HEK293 (cell line): ENCODE data around the gene FBXO36.

Experiments used
- CTCF ChIA-PET: fragments of 350-600 bp; formaldehyde crosslinking; extraction: SDS; loops from one replicate; lab custom pipeline; 2021; ENCODE audit warnings: antibody characterized with exemption; lab: Yijun Ruan, JAX
- POLR2A ChIA-PET: fragments of 300-600 bp; formaldehyde crosslinking; extraction: SDS; loops from one replicate; lab custom pipeline; 2020; ENCODE audit warnings: antibody characterized with exemption, inconsistent platforms; lab: Yijun Ruan, JAX
- H3K27ac ChIP-seq: fragments of 200-500 bp; sonication (Bioruptor generic); 2 replicates; pipeline ENCODE4 v1.5.1; 2014; ENCODE audit warnings: low read depth, low read length, control low read depth, inconsistent platforms; ENCODE audit errors: extremely low read depth
- H3K36me3 ChIP-seq, 2 experiments: fragments of 200-500 bp in 1 of 2; sonication (Bioruptor generic) in 1 of 2; 1 replicate in 1 of 2; 2 replicates in 1 of 2; pipeline ENCODE4 v1.5.1; 2014 to 2017; ENCODE audit warnings: inconsistent platforms in 2 of 2, low read length in 2 of 2; ENCODE audit not compliant: control insufficient read depth in 2 of 2, insufficient read depth in 1 of 2
- H3K4me1 ChIP-seq: fragments of 200-500 bp; sonication (Bioruptor generic); 2 replicates; pipeline ENCODE4 v1.5.1; 2014; ENCODE audit warnings: mild to moderate bottlenecking, low read length, inconsistent platforms; ENCODE audit not compliant: control insufficient read depth, insufficient read depth
- H3K4me3 ChIP-seq: 2 replicates; pipeline ENCODE4 v1.5.1; 2011; ENCODE audit warnings: low read depth, mild to moderate bottlenecking, control low read depth, low read length, moderate library complexity
- H3K9me3 ChIP-seq: fragments of 200-500 bp; sonication (Bioruptor generic); 2 replicates; pipeline ENCODE4 v1.5.1; 2014; ENCODE audit warnings: low read depth, low read length, inconsistent platforms; ENCODE audit not compliant: control insufficient read depth, insufficient read depth
- ATF2 ChIP-seq: fragments of 450-650 bp; formaldehyde crosslinking; IDR thresholded peaks from 2 replicates; pipeline ENCODE4 v1.5.1; 2016; ENCODE audit warnings: missing biosample characterization, missing genetic modification characterization, low read depth
- HOXC10 ChIP-seq: sonication (generic); formaldehyde crosslinking; IDR thresholded peaks from 2 replicates; pipeline ENCODE4 v1.8.1; 2023; ENCODE audit warnings: mild to moderate bottlenecking, missing genetic modification reagents
- INSM2 ChIP-seq: fragments of 450-650 bp; formaldehyde crosslinking; IDR thresholded peaks from 2 replicates; pipeline ENCODE4 v1.5.1; 2016; ENCODE audit warnings: missing biosample characterization, missing genetic modification characterization
- OSR2 ChIP-seq: fragments of 450-650 bp; formaldehyde crosslinking; IDR thresholded peaks from 2 replicates; pipeline ENCODE4 v1.5.1; 2016; ENCODE audit warnings: missing biosample characterization, missing genetic modification characterization
- PRDM6 ChIP-seq: fragments of 450-650 bp; formaldehyde crosslinking; IDR thresholded peaks from 2 replicates; pipeline ENCODE4 v1.5.1; 2017; ENCODE audit warnings: missing biosample characterization, missing genetic modification characterization
- SP2 ChIP-seq: fragments of 450-650 bp; formaldehyde crosslinking; IDR thresholded peaks from 2 replicates; pipeline ENCODE4 v1.5.1; 2016; ENCODE audit warnings: missing biosample characterization, missing genetic modification characterization
- TRIM28 ChIP-seq: IDR thresholded peaks from 2 replicates; pipeline ENCODE4 v1.6.1; 2011; ENCODE audit warnings: low read length, control low read depth, borderline replicate concordance
- ZBTB20 ChIP-seq: fragments of 450-650 bp; formaldehyde crosslinking; IDR thresholded peaks from 2 replicates; pipeline ENCODE4 v1.5.1; 2016; ENCODE audit warnings: missing biosample characterization, missing genetic modification characterization
- ZFHX2 ChIP-seq: fragments of 450-650 bp; formaldehyde crosslinking; conservative IDR thresholded peaks from 2 replicates; pipeline ENCODE4 v1.5.1; 2016; ENCODE audit warnings: missing biosample characterization, missing genetic modification characterization
- ZNF132 ChIP-seq: fragments of 450-650 bp; formaldehyde crosslinking; IDR thresholded peaks from 2 replicates; pipeline ENCODE4 v1.5.1; 2017; ENCODE audit warnings: missing biosample characterization, missing genetic modification characterization, borderline replicate concordance
- ZNF148 ChIP-seq: fragments of 450-650 bp; formaldehyde crosslinking; IDR thresholded peaks from 2 replicates; pipeline ENCODE4 v1.5.0; 2017; ENCODE audit warnings: missing biosample characterization, missing genetic modification characterization, borderline replicate concordance
- ZNF157 ChIP-seq: fragments of 450-650 bp; formaldehyde crosslinking; IDR thresholded peaks from 2 replicates; pipeline ENCODE4 v1.5.1; 2016; ENCODE audit warnings: missing biosample characterization, missing genetic modification characterization
- ZNF174 ChIP-seq: fragments of 450-650 bp; formaldehyde crosslinking; IDR thresholded peaks from 2 replicates; pipeline ENCODE4 v1.5.0; 2017; ENCODE audit warnings: missing biosample characterization, mild to moderate bottlenecking, missing genetic modification characterization
- ZNF449 ChIP-seq: fragments of 450-650 bp; formaldehyde crosslinking; IDR thresholded peaks from 2 replicates; pipeline ENCODE4 v1.5.1; 2017; ENCODE audit warnings: missing biosample characterization, mild to moderate bottlenecking, missing genetic modification characterization, moderate library complexity
- ZNF510 ChIP-seq: fragments of 450-650 bp; formaldehyde crosslinking; IDR thresholded peaks from 2 replicates; pipeline ENCODE4 v1.5.1; 2018; ENCODE audit warnings: mild to moderate bottlenecking, missing genetic modification characterization, missing biosample characterization; ENCODE audit not compliant: insufficient replicate concordance
- ZNF549 ChIP-seq: fragments of 450-650 bp; IDR thresholded peaks from 2 replicates; pipeline ENCODE4 v1.5.1; 2018; ENCODE audit warnings: missing biosample characterization, missing genetic modification characterization, mild to moderate bottlenecking, inconsistent platforms, moderate library complexity
- ZNF558 ChIP-seq: fragments of 450-650 bp; formaldehyde crosslinking; IDR thresholded peaks from 2 replicates; pipeline ENCODE4 v1.5.1; 2016; ENCODE audit warnings: missing biosample characterization, missing genetic modification characterization
- ZNF560 ChIP-seq: fragments of 450-650 bp; formaldehyde crosslinking; IDR thresholded peaks from 2 replicates; pipeline ENCODE4 v1.5.1; 2017; ENCODE audit warnings: missing biosample characterization, missing genetic modification characterization, borderline replicate concordance
- ZNF571 ChIP-seq: fragments of 450-650 bp; formaldehyde crosslinking; IDR thresholded peaks from 2 replicates; pipeline ENCODE4 v1.5.0; 2017; ENCODE audit warnings: missing biosample characterization, missing genetic modification characterization
- ZNF596 ChIP-seq: fragments of 450-650 bp; IDR thresholded peaks from 2 replicates; pipeline ENCODE4 v1.5.0; 2018; ENCODE audit warnings: missing biosample characterization, mild to moderate bottlenecking, missing genetic modification characterization, moderate library complexity
- ZNF701 ChIP-seq: fragments of 450-650 bp; formaldehyde crosslinking; IDR thresholded peaks from 2 replicates; pipeline ENCODE4 v1.5.1; 2016; ENCODE audit warnings: missing biosample characterization, missing genetic modification characterization

FBXO36 gene

GRCh38 chr2:230018153-230018552, 95.8 kb downstream of the FBXO36 start:
- no peak for TF ChIP-seq ZNF510 (tag by site-specific recombination)
- no peak for TF ChIP-seq ZNF157 (tag by site-specific recombination)
- no peak for TF ChIP-seq TRIM28
- no peak for TF ChIP-seq OSR2 (tag by site-specific recombination)
- no peak for TF ChIP-seq ZNF449 (tag by site-specific recombination)
- TF ChIP-seq ZNF558 (tag by site-specific recombination): no peak
- no peak for TF ChIP-seq ZFHX2 (tag by site-specific recombination)
- TF ChIP-seq PRDM6 (tag by site-specific recombination): no peak
- no peak for TF ChIP-seq ATF2 (tag by site-specific recombination)
- no peak for TF ChIP-seq ZNF596 (tag by site-specific recombination)
- no peak for TF ChIP-seq ZNF132
- no peak for TF ChIP-seq ZNF701 (tag by site-specific recombination)
- TF ChIP-seq ZNF560 (tag by site-specific recombination): no peak
- no peak for TF ChIP-seq ZNF549 (tag by site-specific recombination)
- TF ChIP-seq HOXC10: no peak
- no peak for TF ChIP-seq ZNF148 (tag by site-specific recombination)
- no peak for TF ChIP-seq ZBTB20 (tag by site-specific recombination)
- no peaks in the 10 kb centered on the region for H3K4me1 ChIP-seq
- CTCF ChIA-PET: interaction anchor here (0.6 to 1.4 kb wide), 2 partner anchors 17 to 49 kb away, joined by 3 read pairs; no protein-coding TSS in a partner anchor
- no peak overlapping the region for H3K4me3 ChIP-seq
- no peaks in the 10 kb centered on the region for H3K9me3 ChIP-seq
- H3K27ac ChIP-seq: no peak overlapping the region
- H3K36me3 ChIP-seq: no peaks in the 10 kb centered on the region
- POLR2A ChIA-PET: no interaction called here

- H3K9me3 ChIP-seq: no peaks in the 10 kb centered on the region
- no peak overlapping the region for H3K4me3 ChIP-seq
- TF ChIP-seq INSM2 (tag by site-specific recombination) (no peak), ZNF571 (no peak), SP2 (tag by site-specific recombination) (no peak), TRIM28 (no peak), ZNF174 (no peak)
- no peaks in the 10 kb centered on the region for H3K4me1 ChIP-seq
- no peak overlapping the region for H3K27ac ChIP-seq
- ChIA-PET POLR2A (no interaction called here), CTCF (interaction anchor here (0.6 to 2.4 kb wide), 3 partner anchors 11 to 153 kb away, joined by 3 to 21 read pairs (median 5); no protein-coding TSS in a partner anchor)
- H3K36me3 ChIP-seq: no peaks in the 10 kb centered on the region
Observed at GRCh38 chr2:230019742-230020141, 97.4 kb downstream of the FBXO36 start.
